Measurements from ENCODE around the gene SUGCT. TPM values are rescaled to one million over a fixed set of nuclear protein-coding genes. Genes with fewer than 3 reads are reported as not detected.

Gene SUGCT
- total and polyA plus RNA-seq, 2 of the 8 experiments (the other 6 are each of a cell fraction or from before 2014, with no cell fraction given) = 2.8 to 5.4 TPM

DNA sequence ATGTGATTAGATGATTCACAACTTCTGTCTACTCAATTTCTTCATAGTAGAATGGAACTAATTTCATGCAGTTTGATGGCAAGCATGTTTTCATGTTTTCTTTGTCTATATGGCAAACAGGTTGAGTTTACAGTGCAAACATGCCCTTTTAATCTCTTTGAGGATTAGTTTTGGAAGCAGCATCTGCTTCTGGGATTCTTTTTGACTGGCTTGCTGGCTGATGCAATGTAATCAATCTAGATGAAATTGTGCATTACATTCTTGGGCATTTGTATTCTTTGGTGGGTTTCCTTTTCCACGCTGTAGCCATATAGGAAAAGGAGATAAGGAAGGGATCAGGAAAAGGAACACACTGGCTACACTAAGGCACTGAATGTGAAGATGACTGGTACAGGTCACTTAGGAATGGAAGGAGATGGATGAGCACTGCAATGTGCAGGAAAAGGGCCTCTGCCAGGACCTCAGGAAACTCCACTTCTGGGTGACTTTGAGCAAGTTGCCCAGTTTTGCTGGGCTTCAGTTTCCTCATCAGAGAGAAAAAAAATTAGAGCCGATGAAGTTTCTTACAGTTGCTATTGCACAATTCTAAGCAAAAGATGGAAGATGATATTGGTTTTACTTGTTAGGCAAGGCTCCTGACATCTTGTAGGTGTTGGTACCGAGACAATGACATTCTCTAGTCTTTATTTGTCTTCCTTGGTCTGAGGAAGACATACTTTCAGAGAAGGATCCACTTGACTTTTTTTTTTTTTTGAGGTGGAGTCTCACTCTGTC lies 269.1 kb downstream of the SUGCT start:
- CTCF ChIA-PET (ENCODE audit: partially characterized antibody) = no interaction called here
- Histone ChIP-seq H3K14ac (ENCODE audit: insufficient read length) (no peak overlapping the region), H3K18ac (ENCODE audit: extremely low read depth, low read length) (no peak overlapping the region), H3K9ac (replicated peaks in 1 of 4; ENCODE audit: extremely low read depth in 1 of 4, low read depth in 3 of 4, low read length in 3 of 4) (no peak overlapping the region), H2BK5ac (ENCODE audit: low read depth, low read length) (no peak overlapping the region), H3K4me3 (ENCODE audit: extremely low read depth in 1 of 4, insufficient read depth in 2 of 4, low read depth in 3 of 4, low read length in 4 of 4) (no peak overlapping the region), H3K23me2 (ENCODE audit: low read depth, low read length) (no peaks in the 10 kb centered on the region), H4K20me1 (replicated peaks in 1 of 2; ENCODE audit: control insufficient read depth in 1 of 2, insufficient read depth in 2 of 2, low read length in 2 of 2) (no peaks in the 10 kb centered on the region), H3K27me3 (replicated peaks in 1 of 4; ENCODE audit: control insufficient read depth in 3 of 4, extremely low read depth in 1 of 4, insufficient read depth in 3 of 4, low read length in 3 of 4) (no peaks in the 10 kb centered on the region), H3K36me3 (ENCODE audit: control insufficient read depth in 2 of 4, insufficient read depth in 4 of 4, low read length in 3 of 4) (no peaks in the 10 kb centered on the region), H2AFZ (ENCODE audit: low read length) (no peak overlapping the region), H2BK20ac (ENCODE audit: low read length) (no peak overlapping the region), H3K79me2 (ENCODE audit: control insufficient read depth in 1 of 2, insufficient read depth in 2 of 2, low read length in 2 of 2) (no peaks in the 10 kb centered on the region), H2AK5ac (ENCODE audit: low read depth, low read length) (no peak overlapping the region), H3K4me1 (replicated peaks in 1 of 4; ENCODE audit: control insufficient read depth in 3 of 4, insufficient read depth in 4 of 4, low read length in 3 of 4) (no peaks in the 10 kb centered on the region), H4K8ac (ENCODE audit: extremely low read depth, insufficient read depth, low read length) (no peak overlapping the region), H3K4me2 (ENCODE audit: insufficient read depth in 1 of 2, low read depth in 2 of 2, low read length in 2 of 2) (no peak overlapping the region), H3K23ac (ENCODE audit: insufficient read length) (no peak overlapping the region), H2BK12ac (ENCODE audit: low read depth, low read length) (no peak overlapping the region), H3K4ac (replicated peaks; ENCODE audit: insufficient read length, low read depth, low read length) (no peak overlapping the region), H3K79me1 (ENCODE audit: low read depth, low read length) (no peaks in the 10 kb centered on the region), H3K9me3 (ENCODE audit: insufficient read depth in 2 of 2, low read depth in 1 of 2, low read length in 1 of 2) (no peaks in the 10 kb centered on the region), H4K5ac (ENCODE audit: insufficient read length, low read depth, low read length) (no peak overlapping the region), H2BK15ac (ENCODE audit: low read length) (no peak overlapping the region), H3K27ac (ENCODE audit: low read depth, low read length) (no peak overlapping the region), H3K56ac (replicated peaks; ENCODE audit: insufficient read length, low read depth, low read length) (no peak overlapping the region), H4K91ac (replicated peaks; ENCODE audit: insufficient read length, low read length) (no peak overlapping the region), H2BK120ac (replicated peaks; ENCODE audit: low read depth, low read length) (no peak overlapping the region)
- 89% methylated on average over 3 of the region's 3 CpGs; no CpG with 5 or more reads in 1 of the 2 experiments for WGBS, 2 experiments (ENCODE audit: extremely low coverage in 1 of 2, insufficient coverage in 1 of 2, insufficient read length in 1 of 2, insufficient replicate concordance in 2 of 2, low coverage in 1 of 2, low lambda C conversion rate in 2 of 2, missing lambda C conversion rate in 1 of 2)
- no peak for FAIRE-seq
- TF ChIP-seq POU5F1 (IDR thresholded peaks at IDR 0.05; ENCODE audit: low read depth, low read length) = no peak
- no peak for TF ChIP-seq JUN (IDR thresholded peaks at IDR 0.05; ENCODE audit: low read depth, low read length)
- no peak for TF ChIP-seq CEBPB (IDR thresholded peaks at IDR 0.05; ENCODE audit: low read depth, low read length)
- no peak for TF ChIP-seq CBX5 (IDR thresholded peaks at IDR 0.05; ENCODE audit: low read depth, low read length)
- TF ChIP-seq CTBP2 (IDR thresholded peaks at IDR 0.05; ENCODE audit: borderline replicate concordance, insufficient read depth, insufficient read length, low read length) = no peak
- no peak for TF ChIP-seq FOSL1 (IDR thresholded peaks at IDR 0.05; ENCODE audit: insufficient read depth, low read depth, low read length)
- no peak for TF ChIP-seq TBP (IDR thresholded peaks at IDR 0.05; ENCODE audit: low read depth, low read length)
- TF ChIP-seq SP2 (IDR thresholded peaks at IDR 0.05; ENCODE audit: low read length) = no peak
- TF ChIP-seq CHD1 (IDR thresholded peaks at IDR 0.05; ENCODE audit: low read depth, low read length) = no peak
- TF ChIP-seq CREB1 (IDR thresholded peaks at IDR 0.05) = no peak
- POLR2A ChIA-PET (ENCODE audit: partially characterized antibody) = no interaction called here
- DNase-seq (ENCODE audit: low read depth in 1 of 2, low spot score in 2 of 2) = no peak
